ENCODE data around the gene PACRG.

DNA sequence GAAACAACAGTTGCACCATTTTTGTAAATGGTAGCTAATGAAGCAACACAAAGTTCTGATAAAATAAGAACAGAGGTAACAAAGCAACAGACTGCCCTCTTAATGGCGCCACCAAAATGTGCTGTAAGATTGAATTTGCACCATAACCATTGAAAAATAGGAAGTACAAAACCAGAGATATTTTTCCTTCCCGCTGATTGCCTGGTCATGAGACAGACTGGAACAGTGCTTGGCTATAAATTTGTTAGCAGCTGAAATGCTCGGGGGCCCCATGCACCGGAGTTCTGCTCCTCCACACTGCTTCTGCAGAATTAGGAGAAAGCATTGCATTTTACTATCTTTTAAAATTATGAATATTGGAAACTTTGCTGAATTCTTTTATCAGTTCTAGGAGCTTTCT lies 522.3 kb downstream of the PACRG start:
- TF ChIP-seq, protein P1, sequence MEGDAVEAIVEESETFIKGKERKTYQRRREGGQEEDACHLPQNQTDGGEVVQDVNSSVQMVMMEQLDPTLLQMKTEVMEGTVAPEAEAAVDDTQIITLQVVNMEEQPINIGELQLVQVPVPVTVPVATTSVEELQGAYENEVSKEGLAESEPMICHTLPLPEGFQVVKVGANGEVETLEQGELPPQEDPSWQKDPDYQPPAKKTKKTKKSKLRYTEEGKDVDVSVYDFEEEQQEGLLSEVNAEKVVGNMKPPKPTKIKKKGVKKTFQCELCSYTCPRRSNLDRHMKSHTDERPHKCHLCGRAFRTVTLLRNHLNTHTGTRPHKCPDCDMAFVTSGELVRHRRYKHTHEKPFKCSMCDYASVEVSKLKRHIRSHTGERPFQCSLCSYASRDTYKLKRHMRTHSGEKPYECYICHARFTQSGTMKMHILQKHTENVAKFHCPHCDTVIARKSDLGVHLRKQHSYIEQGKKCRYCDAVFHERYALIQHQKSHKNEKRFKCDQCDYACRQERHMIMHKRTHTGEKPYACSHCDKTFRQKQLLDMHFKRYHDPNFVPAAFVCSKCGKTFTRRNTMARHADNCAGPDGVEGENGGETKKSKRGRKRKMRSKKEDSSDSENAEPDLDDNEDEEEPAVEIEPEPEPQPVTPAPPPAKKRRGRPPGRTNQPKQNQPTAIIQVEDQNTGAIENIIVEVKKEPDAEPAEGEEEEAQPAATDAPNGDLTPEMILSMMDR (conservative IDR thresholded peaks at IDR 0.05; ENCODE audit: low read length), result no peak
- no peak for TF ChIP-seq EZH2phosphoT487 (IDR thresholded peaks at IDR 0.05; ENCODE audit: borderline replicate concordance, low read depth, low read length)

All from OCI-LY7 (cell line).